ENCODE results near the gene PVALEF.

Gene PVALEF

DNA sequence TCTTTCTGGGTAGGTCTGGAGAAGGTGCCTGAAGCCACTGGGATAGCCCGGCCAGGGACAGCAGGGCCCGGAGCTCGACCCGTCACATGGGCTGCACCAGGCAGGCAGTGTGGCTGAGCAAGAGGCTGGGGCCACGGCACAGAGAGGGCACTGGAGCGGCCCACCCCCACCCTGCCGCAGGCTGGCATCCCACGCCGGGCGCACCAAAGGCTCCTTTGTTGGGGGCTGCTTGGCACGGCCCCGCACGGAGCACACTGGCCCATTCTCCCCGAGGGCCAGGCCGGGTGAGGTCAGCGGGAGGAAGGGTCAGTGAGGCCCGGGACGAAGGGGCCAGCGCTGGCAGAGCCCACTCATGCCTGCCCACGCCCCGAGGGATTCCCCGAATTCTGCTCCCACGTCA is 36.5 kb upstream of the PVALEF start:
- no peak for DNase-seq (ENCODE audit: low read depth)

DNA sequence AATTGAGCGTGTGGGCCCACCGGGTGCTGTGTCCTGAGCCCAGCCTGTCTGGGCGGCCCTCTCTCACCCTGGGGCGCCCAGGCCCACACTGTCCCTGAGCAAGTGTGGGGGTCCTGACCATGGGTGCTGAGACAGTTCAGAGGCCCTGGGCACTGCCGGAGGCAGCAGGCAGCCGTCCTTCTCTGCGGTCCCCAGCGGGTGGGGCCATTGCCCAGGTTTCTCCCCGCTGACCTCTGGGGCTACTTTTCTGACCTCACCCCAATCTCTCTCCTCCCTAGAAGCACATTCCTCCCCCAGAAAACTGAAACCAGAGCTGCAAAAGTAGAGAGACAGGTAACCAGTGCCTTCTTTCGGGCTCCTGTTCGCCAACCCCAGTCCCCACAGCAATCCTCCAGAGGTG is 36.0 kb upstream of the PVALEF start:
- DNase-seq (ENCODE audit: low read depth), result no peak

DNA sequence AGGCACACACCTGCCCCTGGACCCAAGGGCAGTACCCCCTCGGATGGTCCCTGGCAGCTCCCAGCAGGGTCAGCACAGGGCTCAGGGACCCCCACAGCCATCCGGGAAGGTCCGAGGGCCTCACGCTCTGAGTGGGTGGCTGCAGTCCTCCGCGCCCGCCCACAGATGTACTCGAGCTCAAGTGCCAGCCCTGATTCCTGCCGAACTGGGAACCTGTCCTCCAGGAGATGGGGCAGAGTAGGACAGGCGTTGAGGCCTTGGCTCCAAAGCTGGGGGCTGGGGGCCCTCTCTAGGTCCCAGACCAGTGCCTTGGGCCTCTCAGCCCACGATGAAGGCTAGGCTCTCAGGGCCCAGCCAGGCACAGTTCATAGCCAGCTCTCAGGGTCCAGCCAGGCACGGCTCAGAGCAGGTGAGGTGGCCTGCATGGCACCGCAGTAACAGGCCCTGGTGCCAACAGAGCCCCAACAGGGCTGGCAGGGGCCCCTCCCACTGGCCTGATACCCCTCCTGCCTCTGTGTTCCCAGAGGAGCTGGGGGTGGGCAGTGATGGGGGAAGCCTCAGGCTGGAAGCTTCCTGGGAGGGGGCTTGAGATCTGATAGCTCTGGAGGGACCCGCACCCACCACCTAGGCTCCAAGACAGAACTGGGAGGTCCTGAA is 35.5 kb upstream of the PVALEF start:
- DNase-seq (ENCODE audit: low read depth), result no peak

DNA sequence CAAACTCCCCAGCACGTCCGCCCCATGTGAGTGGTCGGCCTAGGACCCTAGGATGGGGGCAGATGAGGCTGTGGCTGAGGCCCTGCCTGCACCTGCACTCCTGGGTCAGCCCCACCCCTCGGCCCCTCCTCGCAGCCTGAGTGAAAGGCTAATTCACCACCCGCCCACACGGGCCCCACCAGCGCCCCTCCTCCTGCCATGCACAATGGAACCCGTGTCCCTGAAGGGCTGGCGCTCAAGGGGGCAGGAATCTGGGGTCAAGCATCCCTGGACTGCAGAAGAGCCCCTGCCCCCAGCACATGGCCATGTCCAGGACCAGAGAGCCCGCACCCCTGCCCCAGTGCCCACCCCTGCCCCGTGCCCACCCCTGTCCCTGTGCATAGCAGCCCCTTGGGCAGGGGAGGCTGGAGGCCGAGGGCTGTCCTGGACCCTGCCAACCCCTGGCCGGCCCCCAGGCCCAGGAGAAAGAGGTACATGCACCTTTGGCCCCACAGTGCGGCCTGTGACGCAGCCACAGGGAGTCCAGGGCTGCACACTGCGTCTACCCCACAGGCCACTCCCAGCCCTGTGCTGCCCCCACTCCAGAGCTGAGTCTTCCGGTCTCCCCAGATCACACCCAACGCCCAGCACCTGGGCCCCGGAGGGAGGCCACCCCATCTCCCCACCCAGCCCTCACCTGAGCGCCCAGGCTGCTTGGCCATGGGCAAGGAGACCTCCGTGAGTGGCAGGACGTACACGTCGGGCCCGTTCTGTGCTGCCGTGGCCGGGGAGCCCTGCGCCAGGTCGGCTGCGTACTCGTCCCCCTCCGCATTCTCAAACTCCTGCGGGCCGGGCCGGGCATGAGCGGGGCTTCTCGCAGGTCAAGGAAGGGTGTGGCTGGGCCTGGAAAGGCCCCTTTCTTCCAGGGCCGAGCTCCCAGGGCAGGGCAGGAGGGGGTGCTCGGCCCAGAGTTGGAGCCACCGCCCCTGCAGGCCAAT is 34.6 kb upstream of the PVALEF start:
- DNase-seq (ENCODE audit: low read depth), result no peak

DNA sequence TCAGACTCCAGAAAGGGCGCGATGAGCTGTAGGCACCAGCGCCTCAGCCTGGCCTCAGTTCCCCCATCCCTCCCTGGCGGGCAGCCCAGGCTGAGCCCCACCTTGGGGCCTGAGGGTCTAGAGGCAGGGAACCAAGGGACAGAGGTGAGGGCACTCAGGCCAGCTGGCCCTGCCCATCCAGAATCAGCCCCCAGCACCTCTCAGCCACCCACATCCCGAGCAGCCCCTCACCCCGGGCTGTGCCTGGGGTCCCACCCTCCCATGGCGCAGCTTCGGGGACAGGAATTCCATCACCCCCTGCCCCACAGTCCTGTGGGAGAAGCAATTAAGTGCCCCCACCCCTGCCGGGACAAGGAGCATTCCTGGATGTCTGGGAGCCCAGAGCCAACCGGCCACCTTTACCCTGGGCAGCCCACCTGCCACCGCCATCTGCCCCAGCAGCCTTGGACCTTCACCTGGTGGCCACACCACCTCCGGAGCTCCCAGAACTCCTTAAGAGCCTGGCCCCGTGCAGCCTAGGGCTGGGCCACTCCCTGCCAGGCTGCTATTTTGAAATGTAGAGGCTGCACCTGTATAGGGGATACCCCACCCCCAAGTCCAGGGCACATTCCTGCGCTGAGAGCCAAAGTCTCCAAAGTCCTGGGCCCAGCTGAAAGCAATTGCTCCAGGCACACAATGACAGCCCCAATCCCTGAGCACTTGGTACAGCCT is 33.7 kb upstream of the PVALEF start:
- no peak for DNase-seq (ENCODE audit: low read depth)

DNA sequence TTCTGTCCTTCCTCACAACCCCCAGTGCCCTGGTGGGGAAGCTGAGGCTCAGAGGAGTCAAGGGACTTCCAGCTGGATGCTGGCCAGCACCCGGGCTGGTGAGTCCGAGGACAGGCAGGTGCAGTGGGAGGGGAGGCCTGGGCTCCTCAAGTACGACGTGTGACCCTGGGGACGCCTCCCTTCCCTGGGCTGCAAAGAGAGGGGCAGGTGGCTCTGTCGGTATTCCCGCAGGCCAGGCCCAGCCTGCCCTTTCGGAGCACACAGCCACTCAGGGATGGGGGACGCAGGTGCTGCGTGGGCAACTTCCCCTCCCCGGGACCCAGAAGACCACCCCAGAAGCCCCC is 33.1 kb upstream of the PVALEF start:
- no peak for DNase-seq (ENCODE audit: low read depth)

DNA sequence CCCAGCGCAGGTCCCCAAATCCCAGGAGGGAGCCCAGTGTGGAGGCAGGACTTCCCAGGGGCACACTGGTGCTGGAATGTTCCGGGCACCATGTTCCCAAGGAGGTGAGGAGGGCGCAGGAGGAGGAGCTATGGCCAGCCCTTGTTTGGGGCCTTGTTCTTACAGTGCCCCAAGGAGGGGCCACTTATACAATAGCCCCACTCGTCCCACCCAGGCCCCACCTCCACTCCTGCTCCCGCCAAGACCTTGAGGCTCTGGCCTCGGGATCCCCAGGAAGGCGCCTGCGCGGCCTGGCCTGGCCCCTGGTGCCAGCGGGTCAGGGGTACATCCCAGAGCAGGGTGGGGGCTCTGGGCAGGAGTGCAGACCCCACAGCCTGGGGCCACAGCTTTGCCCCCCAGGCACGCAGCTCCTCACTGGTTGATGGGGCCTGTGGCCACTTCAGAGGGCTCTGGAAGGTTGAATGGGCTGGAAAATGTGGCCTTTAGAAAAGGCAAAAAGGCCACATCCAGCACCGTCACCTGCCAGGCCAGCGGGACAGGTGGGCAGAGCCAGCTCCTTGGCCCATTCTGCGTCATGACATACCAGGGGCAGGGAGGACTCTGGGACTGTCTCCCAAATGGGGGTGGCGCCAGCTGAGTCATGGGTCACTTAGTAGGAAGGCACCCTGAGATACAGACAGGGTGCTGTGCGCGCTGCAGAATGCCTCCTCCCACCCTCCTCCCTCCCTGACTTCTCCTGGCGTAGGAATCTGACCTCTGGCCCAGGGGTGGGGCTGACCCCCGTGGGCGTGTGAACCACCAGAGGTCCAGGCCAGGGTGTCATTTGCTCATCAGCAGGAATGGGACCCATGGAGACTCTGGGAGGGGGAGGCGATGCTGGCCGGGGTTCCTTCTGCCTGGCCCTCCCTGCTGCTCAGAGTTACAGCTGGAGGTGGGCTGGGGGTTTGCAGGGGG is 32.3 kb upstream of the PVALEF start:
- no peak for DNase-seq (ENCODE audit: low read depth)

DNA sequence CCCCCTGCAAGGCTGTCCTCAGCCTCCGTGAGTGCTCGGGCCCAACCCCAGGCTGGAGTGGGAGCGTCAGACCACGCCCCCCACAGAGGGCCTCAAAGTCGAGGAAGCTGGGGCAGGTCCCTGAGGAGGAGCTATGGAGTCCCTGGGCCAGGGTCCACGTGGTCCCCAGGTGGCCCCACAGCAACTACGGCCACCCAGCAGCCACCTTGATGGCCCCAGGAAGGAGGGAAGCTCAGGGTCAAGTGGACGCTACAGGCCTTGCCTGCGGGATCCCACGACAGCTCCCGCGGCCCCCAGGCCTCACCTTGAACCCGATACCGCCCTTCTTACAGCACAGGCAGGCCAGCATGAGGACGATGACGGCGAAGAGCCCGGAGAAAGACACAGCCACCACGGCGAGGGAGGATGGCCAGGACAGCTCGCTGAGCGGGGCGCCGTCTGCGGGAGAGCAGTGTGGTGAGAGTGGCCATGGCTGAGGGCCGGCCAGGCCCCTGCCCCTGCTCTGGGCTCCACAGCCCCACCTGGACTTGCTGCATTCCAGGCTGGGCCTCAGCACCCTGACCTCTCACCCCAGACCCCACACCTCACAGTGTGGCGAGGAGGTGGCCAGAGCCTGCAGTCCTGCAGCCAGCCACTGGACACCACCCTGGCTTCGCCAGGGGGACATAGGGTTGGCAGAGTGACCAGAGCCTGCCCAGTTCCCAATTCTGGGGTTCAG is 31.1 kb upstream of the PVALEF start:
- no peak for DNase-seq (ENCODE audit: low read depth)

DNA sequence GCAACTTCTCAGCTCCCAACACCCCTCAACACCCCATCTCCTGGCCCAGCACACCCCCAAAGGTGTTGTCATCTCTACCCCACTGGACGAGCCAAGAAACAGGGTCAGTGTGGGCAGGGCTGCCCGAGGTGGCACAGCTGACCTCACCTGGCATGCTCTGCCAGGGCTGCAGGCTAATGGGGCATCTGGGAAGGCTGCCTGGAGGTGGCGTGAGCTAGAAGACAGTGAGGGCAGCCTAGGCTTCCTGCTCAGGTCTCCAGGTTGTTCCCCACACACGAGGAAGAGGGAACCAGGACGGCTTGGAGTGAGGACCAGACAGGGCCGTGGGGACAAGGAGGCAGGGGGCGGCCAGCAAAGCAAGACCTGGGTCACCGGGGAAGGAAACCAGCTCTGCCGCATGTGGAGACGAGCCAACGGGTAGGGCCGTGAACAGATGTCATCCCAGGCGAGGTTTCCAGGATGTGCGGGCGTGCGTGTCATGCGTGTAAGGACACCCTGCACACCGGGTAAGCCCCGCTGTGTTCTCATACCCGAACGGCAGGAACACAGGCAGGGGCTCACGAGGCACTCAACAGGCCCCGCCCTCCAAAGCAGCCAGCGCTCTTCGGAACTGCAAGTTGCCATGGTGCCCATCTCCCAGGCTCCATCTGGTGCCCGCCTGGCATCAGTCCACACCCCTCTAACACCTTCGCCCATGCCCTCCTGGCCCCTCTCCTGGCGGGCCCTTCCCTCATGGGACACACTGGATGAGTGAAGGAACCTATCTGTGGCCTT is 29.6 kb upstream of the PVALEF start:
- DNase-seq (ENCODE audit: low read depth), result no peak

DNA sequence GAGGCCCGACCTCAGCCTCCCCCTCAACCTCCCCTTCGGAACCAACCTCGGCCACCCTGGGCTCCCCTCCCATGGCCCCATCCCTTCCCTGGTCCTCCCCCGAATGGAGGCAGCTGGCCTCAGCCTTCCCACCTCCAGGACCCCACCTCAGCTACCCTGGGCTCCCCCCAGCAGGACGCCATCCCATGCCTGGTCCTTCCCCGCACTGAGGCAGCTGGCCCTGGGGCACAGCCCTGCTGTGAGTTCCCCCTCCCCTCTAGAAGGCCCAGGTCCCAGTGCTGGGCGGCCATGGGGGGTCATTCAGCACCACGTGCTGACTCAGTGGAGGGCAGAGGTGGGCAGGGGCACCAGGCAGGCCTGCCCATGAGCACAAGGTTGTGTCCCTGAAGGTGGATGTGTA is 28.9 kb upstream of the PVALEF start:
- DNase-seq (ENCODE audit: low read depth), result no peak

DNA sequence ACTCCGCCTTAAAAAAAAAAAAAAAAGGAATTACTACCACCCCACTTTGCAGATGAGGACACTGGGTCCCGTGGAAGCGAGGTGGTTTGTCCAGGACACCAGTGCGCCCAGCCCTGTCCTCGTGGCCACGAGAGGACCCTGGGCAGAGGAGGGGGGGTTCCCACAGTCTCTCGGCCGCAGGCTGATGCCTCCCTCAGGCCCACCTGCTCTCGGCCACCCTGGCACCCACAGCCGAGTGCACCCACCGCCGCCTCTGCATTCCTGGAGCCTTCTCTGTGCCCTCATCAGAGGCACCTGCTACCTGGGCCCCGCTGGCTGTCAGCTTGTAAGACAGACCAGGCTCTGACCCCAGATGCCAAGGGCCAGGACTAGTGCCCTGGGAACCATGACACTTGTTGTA is 28.1 kb upstream of the PVALEF start:
- no peak for DNase-seq (ENCODE audit: low read depth)

DNA sequence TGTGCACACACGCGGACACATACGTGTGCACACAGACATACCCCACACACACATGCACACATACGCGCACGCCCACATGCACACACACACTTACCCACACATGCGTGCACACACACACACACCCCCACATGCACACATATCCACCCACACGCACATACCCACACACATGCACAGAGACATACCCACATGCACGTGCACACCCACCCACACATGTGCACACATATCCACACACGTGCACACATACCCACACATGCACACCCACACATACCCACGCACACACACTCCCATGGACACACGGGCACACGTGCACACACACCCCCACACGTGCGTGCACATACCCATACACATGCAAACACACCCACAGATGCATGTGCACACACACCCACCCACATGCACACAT is 27.2 kb upstream of the PVALEF start:
- no peak for DNase-seq (ENCODE audit: low read depth)

DNA sequence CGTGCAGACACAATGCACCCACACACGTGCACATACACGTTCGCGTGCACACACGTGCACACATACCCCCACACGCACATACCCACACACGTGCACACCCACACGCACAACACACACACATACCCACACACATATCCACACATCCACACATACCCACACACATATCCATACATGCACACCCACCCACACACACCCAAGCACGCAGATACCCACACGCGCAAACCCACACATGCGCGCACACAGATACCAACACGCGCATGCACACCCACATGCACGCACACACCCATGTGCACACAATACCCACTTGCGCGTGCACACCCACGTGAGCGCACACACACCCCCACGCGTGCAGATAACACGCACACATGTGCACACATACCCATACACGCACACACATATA is 26.8 kb upstream of the PVALEF start:
- DNase-seq (ENCODE audit: low read depth), result no peak

DNA sequence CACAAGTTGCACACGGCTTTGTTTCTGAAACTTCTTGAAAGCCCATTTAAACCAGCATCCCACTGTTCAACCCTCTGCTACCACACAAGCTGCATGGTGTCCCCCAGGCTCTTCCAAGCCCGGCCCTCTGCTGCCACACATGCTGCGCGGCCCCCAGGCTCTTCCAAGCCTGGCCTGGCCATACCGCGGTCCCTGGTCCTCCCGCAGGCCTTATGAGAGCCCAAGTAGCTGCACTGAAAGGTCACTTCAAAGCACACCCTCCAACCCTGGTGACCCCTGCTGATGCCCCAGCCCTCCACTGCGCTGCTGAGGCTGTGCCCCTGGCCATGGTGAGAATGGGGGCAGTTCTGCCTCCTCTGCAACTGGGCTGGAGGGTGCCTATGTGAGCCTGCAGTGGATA is 25.9 kb upstream of the PVALEF start:
- DNase-seq (ENCODE audit: low read depth), result no peak

DNA sequence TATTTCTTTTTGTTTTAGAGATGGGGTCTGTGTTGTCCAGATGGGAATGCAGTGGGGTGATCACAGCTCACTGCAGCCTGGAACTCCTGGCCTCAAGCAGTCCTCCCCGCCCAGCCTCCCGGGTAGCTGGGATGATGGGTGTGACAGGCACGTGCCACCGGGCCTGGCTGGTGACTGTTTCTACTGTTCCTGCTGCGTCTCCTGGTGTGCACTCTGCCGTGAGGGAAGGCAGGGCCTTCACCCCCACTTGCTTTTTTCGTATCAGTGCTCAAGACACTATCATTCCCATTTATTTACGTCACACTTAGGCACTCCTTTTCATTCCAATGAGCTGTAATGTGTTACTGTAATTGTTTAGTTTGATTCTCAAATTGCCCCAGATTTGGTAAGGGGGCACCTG is 25.3 kb upstream of the PVALEF start:
- no peak for DNase-seq (ENCODE audit: low read depth)

DNA sequence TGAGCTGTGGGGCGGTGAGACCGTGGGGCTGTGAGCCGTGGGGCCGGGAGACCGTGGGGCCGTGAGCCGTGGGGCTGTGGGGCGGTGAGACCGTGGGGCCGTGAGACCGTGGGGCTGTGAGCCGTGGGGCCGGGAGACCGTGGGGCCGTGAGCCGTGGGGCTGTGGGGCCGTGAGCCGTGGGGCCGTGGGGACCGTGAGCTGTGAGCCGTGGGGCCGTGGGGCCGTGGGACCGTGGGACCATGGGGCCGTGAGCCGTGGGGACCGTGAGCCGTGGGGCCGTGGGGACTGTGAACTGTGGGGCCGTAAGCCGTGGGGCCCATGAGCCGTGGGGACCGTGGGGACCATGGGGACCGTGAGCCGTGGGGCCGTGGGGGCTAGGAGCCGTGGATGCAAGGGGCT is 24.6 kb upstream of the PVALEF start:
- DNase-seq (ENCODE audit: low read depth), result no peak

DNA sequence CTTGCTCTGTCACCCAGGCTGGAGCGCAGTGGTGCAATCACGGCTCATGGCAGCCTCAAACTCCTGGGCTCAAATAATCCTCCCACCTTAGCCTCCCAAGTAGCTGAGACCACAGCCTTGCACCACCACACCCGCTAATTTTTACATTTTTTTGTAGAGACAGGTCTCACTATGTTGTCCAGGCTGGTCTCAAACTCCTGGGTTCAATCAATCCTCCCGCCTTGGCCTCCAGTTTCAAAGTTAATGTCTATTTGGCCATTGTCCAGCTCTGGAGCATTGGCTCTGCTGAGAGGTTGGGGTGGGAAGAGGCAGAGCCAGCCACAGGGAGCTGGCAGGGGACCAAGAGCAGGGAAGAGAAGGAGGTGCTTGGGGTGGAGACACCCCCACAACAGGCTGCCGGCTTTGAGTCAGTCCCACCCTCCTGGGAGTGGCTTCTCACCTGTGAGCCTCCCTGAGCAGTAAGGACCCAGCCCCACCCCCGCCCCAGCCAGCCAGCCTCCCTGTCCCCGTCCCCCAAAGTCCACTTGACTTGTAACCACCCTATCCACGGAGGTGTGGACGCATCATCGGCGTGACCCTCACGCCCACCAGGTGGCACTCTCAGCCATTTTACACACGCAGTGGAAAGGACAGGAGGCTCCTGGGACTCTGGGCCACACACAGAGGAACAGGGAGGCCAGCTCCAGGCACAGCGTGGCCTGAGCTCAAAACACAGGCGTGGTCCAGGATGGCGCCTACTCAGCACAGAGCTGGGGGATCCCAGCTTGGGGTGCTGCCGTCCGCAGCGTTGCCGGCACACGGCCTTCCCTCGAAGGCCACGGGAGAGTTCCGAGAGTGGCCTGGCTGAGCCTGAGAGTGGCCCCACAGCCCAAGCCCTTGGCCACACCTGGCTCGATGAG is 22.8 kb upstream of the PVALEF start:
- DNase-seq (ENCODE audit: low read depth), result peak; percentile 39

DNA sequence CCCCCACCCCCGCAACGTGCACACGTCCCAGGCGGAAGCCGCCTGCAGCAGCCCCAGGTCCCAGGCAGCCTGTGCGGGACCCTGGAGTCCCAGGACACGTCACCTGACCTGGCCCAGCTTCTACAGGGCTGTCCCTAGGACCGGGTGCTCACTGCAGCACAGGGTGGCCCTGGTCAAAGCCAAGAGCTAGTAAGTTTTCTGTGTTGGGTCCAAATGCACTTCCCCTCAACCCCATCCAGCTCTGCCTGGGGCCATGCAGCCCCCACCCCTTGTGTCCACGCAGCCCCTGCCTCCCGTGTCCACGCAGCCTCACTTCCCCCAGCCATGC is 22.1 kb upstream of the PVALEF start:
- DNase-seq (ENCODE audit: low read depth), result no peak

DNA sequence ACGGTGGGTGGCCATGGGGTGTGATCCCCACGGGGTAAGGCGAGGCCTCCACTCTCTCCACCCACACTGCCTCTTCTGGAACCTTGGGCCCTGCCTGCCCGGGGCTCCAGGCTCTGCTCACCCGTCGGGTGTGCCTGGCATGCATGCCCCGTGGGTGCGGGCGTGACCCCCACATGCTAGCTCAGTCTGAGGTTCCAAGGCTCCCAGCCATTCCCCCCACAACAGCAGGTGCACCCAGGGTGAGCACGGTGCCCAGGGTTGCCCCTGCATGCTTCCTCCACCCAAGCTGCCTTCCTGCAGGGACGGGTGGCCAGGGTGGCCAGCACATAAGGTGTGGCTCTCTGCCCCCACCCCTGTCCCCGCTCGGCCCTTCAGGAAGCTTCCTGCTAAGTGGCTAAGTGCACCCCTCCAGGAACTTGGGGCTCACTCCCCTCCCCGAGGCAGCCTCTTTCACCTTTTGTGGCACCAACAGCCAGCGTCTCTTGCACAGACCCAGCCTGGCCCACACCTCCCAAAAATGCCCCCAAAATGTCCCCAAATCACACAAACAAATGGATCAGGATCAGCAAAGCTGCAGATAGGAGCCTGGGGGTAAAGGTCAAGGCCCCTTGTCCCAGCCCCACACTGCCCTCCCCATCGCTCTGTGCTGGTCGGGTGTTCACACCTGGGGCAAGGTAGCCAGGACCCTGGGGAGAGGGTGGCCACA is 21.4 kb upstream of the PVALEF start:
- DNase-seq (ENCODE audit: low read depth), result no peak
